GM19035 (cell line): Measurements from ENCODE around the gene NDUFV3.
"Not testable (repeated sequence)": the region's sequence is repeated elsewhere in the genome, so short reads cannot be mapped to it uniquely, and the experiment has no call there.

Experiments
- ATAC-seq: cut with Tn5 transposase; IDR thresholded peaks from one replicate; pipeline ENCODE4 v1.9.1; 2021; ENCODE audit not compliant: unreplicated experiment

The NDUFV3 gene

DNA sequence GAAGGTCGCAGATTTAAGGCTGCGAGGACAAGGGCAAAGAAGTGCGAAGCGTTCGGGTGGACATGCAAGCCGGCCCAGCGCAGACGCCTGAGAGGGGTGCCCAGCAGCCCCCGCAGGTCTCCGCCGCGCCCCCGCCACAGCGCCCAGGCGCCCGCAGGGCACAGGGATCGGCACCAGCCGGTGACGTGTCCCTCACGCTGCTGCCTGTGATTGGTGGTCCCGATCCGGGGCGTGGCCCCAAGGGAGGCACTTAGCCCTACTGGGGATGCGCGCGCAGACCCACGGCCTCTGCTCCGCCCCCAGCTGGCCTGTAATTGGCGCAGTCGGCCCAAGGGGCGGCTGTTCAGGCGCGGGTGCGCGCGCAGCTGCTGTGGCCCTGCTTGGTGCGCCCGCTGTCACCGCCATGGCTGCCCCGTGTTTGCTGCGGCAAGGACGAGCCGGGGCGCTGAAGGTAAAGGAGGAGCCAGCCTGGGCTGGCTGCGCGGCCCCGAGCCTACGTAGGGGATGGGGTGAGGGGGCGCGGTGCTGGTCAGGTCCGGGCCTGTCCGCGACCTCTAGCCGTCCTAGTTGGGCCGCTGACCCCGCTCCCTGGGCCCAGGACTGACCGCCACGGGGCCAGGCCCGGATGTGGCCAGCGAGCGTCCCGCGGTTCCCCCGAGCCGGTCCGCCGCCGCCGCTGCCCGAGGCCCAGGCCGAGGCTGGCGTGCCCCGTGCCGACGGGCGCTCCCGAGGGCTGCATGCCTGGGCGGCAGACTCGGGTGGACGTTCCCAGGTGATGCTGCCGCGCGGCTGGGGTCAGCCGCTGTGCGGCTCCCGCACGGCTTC is at the start of gene NDUFV3:
Gene NDUFV3 (plus strand): TSS at position 379 of the 825 bp plus-strand sequence. CDS start 25 bp downstream, at position 404.
- ATAC-seq: peak; percentile 92

DNA sequence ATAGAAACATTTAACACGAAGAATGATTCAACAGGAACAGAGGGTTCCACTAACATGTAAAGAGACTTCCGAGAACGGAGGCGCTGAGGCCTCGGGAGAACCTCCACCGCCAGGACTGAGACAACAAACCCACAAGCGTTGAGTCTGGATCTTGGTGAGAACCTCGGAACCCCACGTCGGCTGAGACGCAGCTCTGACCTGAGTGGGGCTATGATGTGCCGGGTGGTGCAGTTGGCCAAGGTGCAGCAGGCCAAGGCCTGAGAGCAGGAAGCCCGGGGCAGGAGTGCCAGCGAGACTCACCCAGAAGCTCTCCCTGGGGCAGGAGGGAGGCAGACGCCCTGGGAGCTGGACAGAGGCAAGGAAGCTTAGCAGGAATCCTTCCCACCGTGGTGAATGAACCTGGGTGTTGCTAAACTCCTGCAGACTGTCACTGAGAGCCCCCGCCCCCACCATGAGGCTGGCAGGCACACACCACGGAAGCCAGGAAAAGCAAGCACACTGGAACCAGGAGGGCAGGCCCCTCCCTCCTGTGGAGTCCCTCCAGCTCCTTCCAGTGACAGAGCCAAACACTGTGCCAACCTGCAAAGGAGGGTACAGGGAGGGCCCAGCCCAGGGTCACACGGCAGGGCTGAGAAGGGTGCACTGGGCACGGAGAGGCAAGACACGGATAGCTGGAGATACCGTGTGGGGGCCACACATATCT is 48.5 kb upstream of the NDUFV3 start:
- no peak for ATAC-seq

DNA sequence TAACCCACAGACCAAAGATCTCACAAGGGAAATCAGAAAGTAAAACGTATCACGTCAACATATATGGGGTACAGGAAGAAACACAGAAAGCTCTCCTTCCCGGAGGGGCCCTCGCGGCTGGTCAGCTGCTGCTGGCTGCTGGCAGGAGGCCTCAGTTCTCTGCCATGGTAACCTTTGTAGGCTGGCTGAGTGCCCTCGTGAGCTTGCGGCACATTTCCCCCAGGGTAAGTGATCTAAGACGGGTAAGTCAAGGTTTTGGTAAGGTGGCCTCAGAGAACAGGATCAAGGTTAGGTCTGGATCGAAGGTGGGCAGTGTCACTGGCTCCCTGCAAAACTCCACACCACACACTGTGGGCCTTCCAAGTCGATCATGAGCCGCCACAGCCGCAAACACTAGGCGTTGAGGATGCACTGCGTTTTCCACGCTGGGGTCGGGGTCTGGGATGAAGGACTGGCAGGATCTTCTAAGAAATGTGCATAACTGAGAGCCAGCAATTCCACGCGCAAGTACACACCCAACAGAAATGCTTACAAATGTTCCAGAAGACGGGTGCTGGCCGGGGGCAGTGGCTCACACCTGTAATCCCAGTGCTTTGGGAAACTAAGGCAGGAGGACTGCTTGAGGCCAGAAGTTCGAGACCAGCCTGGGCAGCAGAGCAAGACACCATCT is 47.7 kb upstream of the NDUFV3 start:
- no peak for ATAC-seq

DNA sequence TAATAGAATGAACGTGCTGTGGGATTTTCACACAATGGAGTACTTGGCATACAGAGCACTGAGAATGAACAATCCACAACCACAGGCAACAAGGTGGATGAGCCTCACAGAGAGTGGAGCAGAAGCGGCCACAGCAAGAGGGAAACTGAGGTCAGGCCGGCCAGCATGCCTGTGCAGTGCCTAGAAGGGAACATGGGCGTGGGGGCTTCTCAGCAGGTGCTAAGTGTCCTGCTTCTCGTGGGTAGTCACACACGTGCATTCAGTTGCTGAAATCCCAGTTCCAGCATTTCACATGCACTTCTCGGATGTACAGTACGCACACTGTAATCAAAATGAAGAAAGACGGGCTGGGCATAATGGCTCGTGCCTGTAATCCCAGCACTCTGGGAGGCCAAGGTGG is 46.9 kb upstream of the NDUFV3 start:
- ATAC-seq: no peak

DNA sequence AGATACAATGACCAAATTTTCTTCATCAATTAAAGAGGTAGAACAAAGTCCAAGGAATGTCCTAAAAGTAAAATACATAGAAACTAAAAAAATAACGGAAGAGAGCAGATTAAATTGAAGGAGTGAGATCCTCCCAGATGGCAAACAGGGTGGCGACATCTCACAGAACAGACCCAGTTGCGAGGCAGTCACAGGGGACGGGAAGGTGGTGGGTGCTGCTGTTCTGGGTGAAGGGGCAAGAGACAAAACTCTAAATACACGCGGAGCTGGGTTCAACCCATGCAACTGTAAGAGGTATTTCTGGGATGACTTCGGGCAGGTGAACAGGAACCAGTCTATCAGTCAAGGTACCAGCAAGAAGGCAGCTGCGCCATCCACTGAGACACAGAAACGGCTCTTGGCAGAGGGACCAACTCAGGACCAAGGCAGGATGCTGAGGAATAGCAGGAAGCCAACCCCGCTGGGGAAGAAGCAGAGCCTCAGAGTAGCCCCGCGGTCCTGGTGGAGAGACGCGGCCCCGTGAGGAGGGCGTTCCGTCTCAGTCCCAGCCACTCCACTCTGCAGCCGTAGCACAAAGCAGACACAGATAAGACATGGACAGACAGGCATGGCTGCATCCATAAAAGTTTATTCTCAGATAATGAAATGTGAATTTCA is 45.9 kb upstream of the NDUFV3 start:
- ATAC-seq: no peak

DNA sequence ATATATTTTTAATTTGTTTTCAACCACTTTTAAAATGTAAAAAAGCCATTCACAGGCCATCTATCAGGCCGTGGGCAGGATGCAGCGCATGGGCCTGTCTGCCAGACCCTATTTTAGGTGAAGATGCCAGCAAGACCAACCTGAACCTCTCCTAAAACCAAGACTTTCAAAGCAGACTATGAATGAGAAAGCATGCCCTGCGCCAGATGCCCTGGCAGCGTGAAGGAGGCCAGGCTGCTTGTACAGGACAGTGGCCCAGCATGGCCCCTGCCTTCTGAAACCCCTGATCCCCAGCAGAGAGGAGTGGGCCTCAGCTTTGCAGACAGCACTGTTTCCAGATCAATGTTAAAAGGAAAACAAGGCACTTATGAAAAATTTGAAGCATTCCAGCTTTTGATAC is 45.4 kb upstream of the NDUFV3 start:
- no peak for ATAC-seq

DNA sequence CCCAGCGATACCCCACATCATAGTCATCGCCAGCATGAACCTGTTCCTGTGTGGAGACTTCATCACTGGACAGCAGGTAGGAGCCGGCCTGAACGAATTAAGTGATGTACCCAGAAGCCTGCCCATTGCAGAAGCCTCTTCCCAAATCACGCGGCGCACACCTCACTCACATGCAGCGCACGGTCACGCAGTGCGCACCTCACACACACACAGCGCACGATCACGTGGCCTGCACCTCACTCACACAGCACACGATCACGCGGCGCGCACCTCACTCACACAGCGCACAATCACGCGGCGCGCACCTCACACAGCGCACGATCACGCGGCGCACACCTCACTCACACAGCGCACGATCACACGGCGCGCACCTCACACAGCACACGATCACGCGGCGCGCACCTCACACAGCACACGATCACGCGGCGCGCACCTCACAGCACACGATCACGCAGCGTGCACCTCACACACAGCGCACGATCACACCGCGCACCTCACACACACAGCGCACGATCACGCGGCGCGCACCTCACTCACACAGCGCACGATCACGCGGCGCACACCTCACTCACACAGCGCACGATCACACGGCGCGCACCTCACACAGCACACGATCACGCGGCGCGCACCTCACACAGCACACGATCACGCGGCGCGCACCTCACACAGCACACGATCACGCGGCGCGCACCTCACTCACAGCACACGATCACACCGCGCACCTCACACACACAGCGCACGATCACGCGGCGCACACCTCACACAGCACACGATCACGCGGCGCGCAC is 44.8 kb upstream of the NDUFV3 start:
- not testable (repeated sequence) for ATAC-seq

DNA sequence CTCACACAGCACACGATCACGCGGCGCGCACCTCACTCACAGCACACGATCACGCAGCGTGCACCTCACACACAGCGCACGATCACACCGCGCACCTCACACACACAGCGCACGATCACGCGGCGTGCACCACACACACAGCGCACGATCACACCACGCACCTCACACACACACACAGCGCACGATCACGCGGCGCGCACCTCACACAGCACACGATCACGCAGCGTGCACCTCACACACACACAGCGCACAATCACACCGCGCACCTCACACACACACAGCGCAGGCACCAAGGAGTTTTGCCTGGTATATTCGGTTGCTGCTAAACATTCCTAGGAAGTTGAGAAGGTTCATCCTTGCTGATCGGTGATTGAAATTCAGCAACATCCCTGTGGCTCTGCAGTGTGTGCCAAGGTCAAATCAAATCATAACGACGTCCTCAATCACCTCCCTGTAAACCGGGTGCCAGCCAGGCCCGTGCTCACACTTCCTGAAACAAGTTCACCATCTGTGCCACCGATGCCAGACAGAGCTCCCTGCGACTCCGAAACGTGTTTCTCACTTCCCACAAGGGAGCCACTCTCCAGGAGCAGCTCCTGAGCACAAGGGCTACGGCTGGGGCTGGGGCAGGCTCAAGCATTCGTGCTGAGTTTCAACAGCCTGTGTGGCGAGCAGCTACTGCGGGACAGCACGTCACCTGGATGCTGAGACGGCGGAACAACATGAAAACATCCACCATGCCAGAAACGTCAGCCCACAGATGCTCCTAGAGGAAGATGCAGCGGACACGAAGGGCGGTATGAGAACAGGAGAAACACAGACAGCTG is 44.0 kb upstream of the NDUFV3 start:
- ATAC-seq: no peak

DNA sequence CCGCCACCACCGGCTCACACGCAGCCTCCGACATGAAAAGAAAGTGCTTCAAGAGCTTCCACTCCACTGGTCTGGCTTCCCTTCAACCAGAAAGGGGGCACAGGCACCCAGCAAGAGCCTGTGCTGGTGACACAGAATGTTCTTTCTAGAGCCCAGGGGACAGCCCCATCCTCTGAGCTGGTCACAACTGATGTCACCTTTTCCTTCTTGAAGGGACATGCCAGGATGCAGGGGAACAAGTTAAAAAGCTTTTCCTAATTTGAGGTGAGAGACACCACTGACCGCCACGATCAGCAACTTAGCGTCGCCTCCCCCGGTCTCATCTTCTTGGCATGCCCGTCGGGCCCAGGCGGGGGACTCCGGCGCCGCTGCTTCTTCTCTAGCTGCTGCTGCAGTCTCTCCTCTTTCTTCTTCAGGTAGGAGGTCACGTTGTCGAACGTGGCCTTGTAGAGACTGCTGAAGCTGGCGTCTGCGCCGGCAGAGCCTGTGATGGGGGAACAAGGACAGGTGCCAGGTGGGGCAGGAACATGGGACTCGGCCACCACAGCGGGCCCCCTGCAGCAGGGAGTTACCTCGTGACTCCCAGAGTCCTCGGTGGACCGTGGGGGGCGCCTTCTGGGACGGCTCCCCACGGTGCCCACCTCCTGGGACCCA is 43.2 kb upstream of the NDUFV3 start:
- ATAC-seq: no peak

DNA sequence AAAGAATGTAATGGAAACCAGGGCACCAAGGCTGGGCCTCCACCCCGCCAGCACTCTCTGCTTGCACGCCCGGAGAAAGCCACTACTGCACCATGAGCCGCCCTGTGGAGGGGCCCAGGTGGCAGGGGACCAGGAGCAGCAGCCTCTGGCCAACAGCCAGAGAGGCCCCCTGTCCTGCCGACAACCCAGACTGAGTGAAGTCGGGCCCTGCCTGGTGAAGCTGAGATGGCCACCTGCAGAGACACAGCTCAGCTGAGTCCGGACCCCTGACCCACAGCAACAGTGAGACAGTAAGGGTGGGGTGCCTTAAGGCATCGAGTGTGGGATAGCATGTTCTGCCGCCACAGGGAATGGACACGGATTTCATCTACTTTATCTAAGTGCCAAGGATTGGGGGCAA is 42.6 kb upstream of the NDUFV3 start:
- ATAC-seq: no peak

DNA sequence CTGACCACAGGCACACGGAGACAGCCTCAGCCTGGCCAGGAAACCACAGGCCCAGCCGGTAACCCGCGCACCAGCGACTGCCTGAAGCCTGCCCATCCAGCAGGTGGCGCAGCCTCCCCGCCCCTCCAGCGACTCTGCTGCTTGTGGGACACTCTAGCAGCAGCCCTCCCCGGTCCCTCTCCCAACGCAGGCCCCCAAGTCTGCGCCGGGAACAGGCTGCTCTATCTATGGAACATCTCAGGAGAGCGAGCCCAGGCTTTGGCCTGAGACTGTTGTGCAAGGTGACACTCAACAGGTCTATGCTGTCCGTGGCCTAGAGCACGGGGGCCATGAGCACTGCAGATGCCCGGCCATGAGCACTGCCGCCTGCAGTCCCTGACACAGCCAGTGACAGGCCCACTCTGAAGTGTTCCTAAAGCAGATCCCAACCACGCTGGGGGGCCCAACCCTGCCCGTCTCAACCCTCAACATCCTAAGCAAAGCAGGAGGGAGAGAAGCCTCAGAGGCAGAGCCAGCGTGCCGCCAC is 42.2 kb upstream of the NDUFV3 start:
- no peak for ATAC-seq

DNA sequence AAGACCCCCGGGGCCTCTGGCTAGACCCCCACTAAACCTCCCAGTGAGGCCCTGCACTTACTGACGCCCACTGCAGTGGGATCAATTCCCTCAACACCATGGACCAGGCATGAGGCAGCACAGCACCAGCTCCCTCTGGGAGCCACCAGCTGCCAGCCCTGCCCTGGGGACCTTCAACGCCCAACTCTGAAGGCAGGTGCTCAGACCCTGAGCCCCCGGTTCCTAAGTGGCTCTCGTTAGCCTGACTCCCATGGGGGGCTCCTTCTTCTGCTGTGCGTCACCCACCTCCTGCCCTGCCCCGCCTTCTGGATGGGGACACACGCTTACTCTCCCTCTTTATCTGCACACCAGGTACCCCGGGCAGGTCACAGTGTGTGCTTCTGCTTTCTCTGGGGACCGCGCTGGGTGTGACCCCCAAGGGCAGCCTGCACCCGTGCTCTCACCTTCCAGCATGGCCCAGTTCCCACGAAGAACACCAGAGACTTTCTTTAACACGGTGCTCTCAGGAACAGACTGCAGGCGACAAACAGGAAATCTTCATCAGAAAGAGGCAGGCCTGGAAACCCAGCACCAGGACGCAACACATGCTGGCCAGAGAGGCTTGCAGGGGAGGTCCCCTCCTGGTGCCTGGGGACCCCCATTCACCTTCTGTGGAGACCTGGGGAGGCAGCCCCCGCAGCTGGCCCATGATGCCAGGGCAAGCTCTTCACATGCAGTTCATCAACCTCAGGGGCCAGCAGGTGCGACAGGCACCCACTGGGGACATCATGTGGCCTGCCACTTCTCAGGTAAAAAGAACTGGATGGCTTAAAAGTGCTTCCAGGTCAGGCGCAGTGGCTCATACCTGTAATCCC is 41.1 kb upstream of the NDUFV3 start:
- ATAC-seq: no peak

DNA sequence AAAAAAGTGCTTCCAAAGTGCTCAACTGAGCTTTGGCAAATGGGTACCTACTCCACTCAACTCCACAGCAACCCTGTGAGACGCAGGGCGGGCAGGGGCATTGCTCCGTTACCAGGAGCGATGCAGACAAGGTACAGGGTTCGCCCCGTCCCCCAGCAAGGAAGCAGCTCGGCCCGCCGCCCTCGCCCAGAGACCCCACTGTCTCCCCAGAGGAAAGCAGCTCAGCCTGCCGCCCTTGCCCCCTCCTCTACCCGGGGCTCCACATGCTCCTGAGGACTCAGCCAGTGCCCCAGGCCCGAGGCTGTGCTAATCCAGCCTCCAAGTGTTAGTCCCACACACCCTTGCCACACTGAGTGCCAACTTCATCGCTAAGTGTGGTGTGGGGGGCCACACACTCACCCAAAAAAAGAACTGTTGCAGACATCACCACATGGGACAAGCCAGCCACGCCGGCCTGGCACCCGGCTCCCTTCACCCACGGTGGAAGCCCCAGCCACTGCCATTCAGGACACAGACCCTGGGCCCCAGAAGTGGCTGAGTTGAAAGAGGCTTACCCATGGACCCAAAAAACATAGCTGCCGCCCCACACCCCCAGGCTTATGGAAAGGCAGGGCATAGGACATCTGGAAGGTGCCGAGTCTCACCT is 40.1 kb upstream of the NDUFV3 start:
- no peak for ATAC-seq

DNA sequence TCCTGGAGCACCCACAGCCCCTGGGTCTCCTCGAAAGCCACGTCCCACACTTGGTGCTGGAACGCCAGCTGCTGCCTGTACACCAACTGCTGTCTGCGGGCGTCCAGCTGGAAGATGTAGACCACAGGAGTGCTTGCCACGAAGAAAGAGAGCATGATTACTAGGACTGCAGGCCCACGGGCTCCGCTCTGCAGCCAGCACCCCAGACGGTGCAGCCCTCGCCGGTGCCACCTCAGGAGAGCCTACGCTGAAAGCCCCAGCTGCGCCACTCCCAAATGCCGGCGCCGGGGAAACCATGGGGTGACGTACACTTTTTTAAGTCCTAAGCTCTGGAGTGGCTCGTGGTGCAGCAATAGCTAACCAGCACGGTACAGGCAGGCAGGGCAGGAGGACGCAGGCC is 39.5 kb upstream of the NDUFV3 start:
- no peak for ATAC-seq

DNA sequence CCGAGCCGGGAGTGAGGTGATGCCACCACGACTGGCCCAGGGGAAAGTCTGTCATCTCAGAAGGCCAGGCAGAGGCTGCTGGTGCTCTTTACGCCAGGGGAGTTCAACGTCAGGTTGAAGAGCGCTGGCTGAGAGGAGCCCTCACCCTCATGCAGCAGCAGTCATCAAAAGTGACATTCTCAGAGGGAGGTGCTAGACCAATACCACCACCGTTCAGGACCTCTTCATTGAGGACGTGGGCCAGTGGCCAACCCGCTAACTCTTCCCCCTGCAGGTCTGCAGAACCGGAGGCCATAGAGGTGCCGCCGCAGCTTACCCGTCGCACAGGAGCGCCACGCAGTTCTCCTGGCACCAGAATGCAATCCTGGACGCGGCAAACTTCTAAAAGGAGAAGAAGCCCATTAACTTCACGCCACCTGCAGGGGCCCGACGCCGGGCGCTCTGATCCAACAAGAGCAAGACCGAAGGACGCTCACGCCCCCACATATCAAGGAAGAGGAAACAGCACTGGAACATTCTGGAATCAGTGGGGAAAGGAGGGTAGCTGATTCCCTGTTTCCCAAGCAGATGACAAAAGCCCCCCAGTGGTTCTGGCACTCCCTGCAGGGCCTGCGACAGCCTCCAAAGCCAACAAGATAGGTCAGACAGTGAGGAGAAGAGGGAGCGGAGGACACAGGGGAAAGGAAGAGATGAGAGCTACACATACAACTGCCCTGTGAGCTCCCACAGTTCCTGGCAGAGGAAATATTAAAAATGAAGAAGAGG is 38.7 kb upstream of the NDUFV3 start:
- ATAC-seq: no peak

DNA sequence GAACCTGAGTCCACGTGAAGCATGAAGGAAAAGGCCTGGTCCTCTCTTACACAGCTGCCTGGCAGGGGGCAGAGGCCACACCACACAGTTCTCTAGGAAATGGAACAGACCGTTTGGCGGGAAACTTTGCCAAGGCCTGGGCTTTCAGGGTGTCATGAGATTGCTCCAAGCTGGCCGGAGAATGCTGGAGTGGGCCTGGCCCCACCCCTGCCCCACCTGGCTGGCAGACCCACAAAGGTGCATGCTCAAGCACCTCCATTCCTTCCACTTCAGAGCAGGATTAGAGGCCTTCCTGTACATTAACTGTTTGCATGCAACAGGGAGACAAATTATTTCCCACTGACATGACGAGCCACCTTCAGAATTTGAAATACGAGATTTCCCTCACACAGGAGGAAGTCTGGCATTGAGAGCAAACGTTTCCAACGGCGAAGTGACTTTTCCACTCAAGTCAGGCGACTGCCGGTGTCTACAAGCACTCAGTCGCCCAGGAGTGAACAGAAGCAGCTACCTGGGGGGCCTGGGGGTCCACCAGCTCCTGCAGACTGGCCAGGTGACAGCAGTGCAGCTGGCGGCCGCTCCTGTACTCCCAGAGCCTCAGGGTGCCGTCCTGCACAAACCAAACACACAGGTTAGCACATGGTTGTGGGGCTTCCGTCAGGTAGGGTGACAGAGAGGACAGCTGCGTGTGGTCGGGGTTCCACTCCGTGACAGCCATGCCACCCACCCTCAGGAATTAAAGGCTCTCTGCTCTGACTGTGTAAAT is 37.8 kb upstream of the NDUFV3 start:
- no peak for ATAC-seq
